ENCODE measurements around the gene YPEL4.

The YPEL4 gene

GRCh38 chr11:57596266-57596885 lies 53.3 kb downstream of the YPEL4 start:
- TF ChIP-seq CTCF (IDR thresholded peaks at IDR 0.05; ENCODE audit: control insufficient read depth, extremely low read depth, insufficient read depth), result no peak
- no peak overlapping the region for H3K4me3 ChIP-seq (ENCODE audit: low read depth, low read length)
- no peak for DNase-seq (ENCODE audit: low read depth)
